ENCODE results near the gene DNAH10. TPM values are rescaled to one million over a fixed set of nuclear protein-coding genes. Genes with fewer than 3 reads are reported as not detected.

DNAH10 gene
- total and polyA plus RNA-seq, 2 of the 13 experiments (the other 11 are each of a cell fraction or from before 2014, with no cell fraction given): 0.01 to 0.02 TPM

- TF ChIP-seq MAFF (IDR thresholded peaks at IDR 0.05; ENCODE audit: low read depth, low read length) (no peak), FOXK1 (CRISPR knock-in tag; IDR thresholded peaks at IDR 0.05; ENCODE audit: borderline replicate concordance, low read depth) (no peak)
These were observed 169.7 kb downstream of the DNAH10 start (continued) for GRCh38 chr12:123931686-123932321.

- ChIA-PET CTCF (ENCODE audit: low intra/inter-chr PET ratio, low total read pairs) (no interaction called here), POLR2A (no interaction called here)
- ATAC-seq (no peak), DNase-seq (ENCODE audit: low spot score) (no peak), FAIRE-seq (no peak)
- Histone ChIP-seq H3K79me2 (ENCODE audit: insufficient read depth, low read length) (no peaks in the 10 kb centered on the region), H3K27ac (ENCODE audit: extremely low read length, insufficient read depth, low read length) (no peak overlapping the region), H3K36me3 (replicated peaks in 1 of 2; ENCODE audit: control insufficient read depth in 1 of 2, insufficient read depth in 2 of 2, low read length in 2 of 2) (peaks cover 0 to 5% of the 10 kb centered on the region in 2 experiments; a peak in 1 of 5 replicates), H3K9ac (ENCODE audit: insufficient read depth, low read depth, low read length) (no peak overlapping the region), H3K27me3 (ENCODE audit: control insufficient read depth in 1 of 2, insufficient read depth in 2 of 2, low read length in 2 of 2) (peaks cover 0 to 5% of the 10 kb centered on the region in 2 experiments; a peak in 2 of 5 replicates), H3K4me2 (ENCODE audit: low read depth, low read length) (no peak overlapping the region), H3K4me1 (ENCODE audit: insufficient read depth, low read length) (no peaks in the 10 kb centered on the region), H4K20me1 (ENCODE audit: insufficient read depth, low read length) (no peaks in the 10 kb centered on the region), H3K9me3 (ENCODE audit: low read length) (no peaks in the 10 kb centered on the region), H3K4me3 (replicated peaks in 1 of 3; ENCODE audit: insufficient read depth in 1 of 3, low read depth in 2 of 3, low read length in 3 of 3) (no peak overlapping the region), H2AFZ (ENCODE audit: low read length) (no peak overlapping the region)
- intact Hi-C loops (cut with micrococcal nuclease; ENCODE audit: unreplicated experiment) (no loop called here), in situ Hi-C loops (cut with HindIII; ENCODE audit: extremely low pct_ligation_motif_present, low pct_unique_long_range_greater_than_20kb) (no loop called here)
- 87% methylated on average over 11 of the region's 14 CpGs for WGBS (ENCODE audit: low lambda C conversion rate)
- no TSS peak for BruUV-seq (replicated peaks)
- TF ChIP-seq SP140L (CRISPR knock-in tag; IDR thresholded peaks at IDR 0.05; ENCODE audit: borderline replicate concordance) (no peak), ZBTB4 (CRISPR knock-in tag; IDR thresholded peaks at IDR 0.05; ENCODE audit: borderline replicate concordance) (no peak), ZNF878 (CRISPR knock-in tag; IDR thresholded peaks at IDR 0.05) (no peak), RARG (CRISPR knock-in tag; IDR thresholded peaks at IDR 0.05; ENCODE audit: low read depth) (no peak), PRDM15 (CRISPR knock-in tag; IDR thresholded peaks at IDR 0.05) (no peak), ZNF121 (CRISPR knock-in tag; IDR thresholded peaks at IDR 0.05) (no peak), TCF7 (IDR thresholded peaks at IDR 0.05; ENCODE audit: low read depth) (no peak), ZNF564 (CRISPR knock-in tag; IDR thresholded peaks at IDR 0.05) (no peak), FOXA1 (IDR thresholded peaks at IDR 0.05) (no peak), FOXA1 (CRISPR knock-in tag; IDR thresholded peaks at IDR 0.05) (no peak), MYPOP (CRISPR knock-in tag; IDR thresholded peaks at IDR 0.05) (no peak)
These were observed 171.1 kb downstream of the DNAH10 start for GRCh38 chr12:123933214-123933613.
